Activated gamma-delta T cell treated with anti-CD3 and anti-CD28 coated beads, Interleukin-2, amount 50 U/mL, for 16 hours (primary cell): ENCODE results near the gene SANBR.

Source experiments
- DNase-seq: peaks from one replicate; pipeline ENCODE4 v3.0.0-alpha.2; 2020; ENCODE audit warnings: low read depth

The SANBR gene

DNA sequence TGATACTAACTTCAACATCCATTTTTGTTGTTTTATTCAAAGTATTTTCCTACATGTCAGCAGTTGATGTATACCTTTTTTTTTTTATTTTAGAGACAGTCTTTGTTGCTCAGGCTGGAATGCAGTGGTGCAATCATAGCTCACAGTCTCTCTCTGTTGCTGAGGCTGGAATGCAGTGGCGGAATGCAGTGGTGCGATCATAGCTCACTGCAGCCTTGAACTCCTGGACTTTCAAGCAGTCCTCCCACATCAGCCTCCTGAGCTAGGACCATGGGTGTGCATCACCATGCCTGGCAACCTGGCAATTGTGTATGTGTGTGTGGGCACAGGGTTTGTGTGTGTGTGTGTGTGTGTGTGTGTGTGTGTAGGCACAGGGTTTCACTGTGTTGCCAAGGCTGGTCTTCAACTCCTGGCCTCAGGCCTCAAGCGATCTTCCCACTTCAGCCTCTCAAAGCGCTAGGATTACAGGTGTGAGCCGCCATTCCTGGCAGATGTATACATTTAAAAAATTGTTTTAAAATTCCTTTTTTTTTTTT lies 24.8 kb downstream of the SANBR start:
- DNase-seq = no peak

GRCh38 chr2:61091485-61091884 lies 25.8 kb downstream of the SANBR start:
- no peak for DNase-seq

- no peak for DNase-seq
These were observed 30.8 kb downstream of the SANBR start for GRCh38 chr2:61096438-61096837.

GRCh38 chr2:61100801-61101200 lies 35.1 kb downstream of the SANBR start:
- no peak for DNase-seq

DNA sequence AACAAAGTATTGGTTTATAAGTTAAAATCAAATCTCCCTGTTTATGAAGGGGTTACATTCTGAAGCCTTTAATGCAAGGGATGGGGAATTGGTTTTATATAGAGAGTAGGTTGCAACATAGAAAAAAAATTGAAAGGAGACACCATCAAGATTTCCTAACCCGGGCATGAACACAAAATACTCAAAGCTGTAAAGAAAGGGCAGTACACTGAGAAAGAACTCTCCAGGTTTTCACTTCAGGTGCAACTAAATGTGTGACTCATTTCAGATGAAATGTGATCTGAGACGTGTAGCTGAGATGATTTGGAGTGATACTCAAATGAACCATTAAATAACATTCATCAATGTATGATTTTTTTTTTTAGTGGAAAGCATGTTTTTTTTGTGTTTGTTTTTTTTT lies 43.6 kb downstream of the SANBR start:
- DNase-seq = no peak

- DNase-seq = no peak
These were observed 46.0 kb downstream of the SANBR start for GRCh38 chr2:61111708-61112107.

DNA sequence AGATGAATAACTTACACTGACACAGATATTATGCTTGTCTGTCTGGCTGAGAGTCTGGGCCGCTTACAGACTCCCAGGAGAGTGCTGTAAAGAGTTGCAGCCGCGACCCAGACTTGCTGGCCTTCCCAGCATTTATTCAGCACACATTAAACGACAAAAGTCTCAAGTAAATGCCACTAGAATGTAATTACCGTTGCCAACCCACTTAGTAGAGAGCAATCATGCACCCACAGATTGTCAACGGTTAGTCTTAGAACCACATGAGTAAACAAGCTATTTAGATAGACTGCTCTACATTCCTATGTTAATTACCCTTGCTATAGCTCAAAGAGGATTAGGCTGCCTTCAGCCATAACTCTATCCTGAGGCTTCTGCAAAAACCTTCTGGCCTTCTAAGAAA lies 48.5 kb downstream of the SANBR start:
- DNase-seq = no peak
